ENCODE data around the gene TNPO3.

The TNPO3 gene

DNA sequence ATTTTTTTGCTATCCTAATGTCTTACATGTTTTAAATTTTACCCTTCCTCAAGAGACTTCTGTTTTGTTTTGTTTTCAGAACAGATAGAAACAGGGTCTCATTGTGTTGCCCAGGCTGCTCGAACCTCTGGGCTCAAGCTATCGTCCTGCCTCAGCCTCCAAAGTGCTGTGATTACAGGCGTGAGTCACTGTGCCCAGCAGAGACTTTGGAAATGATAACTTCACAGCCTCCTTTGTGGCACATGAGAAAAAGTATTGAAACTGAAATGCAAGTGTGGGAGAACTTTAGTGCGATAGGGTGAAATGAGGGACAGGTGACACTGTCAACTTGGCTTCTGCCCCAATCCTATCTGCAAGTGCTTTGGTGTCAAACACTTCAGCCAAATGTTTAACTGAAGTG lies 95.6 kb downstream of the TNPO3 start:
- TF ChIP-seq, protein P1, sequence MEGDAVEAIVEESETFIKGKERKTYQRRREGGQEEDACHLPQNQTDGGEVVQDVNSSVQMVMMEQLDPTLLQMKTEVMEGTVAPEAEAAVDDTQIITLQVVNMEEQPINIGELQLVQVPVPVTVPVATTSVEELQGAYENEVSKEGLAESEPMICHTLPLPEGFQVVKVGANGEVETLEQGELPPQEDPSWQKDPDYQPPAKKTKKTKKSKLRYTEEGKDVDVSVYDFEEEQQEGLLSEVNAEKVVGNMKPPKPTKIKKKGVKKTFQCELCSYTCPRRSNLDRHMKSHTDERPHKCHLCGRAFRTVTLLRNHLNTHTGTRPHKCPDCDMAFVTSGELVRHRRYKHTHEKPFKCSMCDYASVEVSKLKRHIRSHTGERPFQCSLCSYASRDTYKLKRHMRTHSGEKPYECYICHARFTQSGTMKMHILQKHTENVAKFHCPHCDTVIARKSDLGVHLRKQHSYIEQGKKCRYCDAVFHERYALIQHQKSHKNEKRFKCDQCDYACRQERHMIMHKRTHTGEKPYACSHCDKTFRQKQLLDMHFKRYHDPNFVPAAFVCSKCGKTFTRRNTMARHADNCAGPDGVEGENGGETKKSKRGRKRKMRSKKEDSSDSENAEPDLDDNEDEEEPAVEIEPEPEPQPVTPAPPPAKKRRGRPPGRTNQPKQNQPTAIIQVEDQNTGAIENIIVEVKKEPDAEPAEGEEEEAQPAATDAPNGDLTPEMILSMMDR (IDR thresholded peaks at IDR 0.05; ENCODE audit: extremely low read depth, insufficient read depth, missing control alignments), result no peak
- in situ Hi-C loops (cut with MboI; ENCODE audit: low pct_unique_long_range_greater_than_20kb, low sequenced_read_pairs, unreplicated experiment), result no loop called here
- no peak for DNase-seq (ENCODE audit: low spot score)

DNA sequence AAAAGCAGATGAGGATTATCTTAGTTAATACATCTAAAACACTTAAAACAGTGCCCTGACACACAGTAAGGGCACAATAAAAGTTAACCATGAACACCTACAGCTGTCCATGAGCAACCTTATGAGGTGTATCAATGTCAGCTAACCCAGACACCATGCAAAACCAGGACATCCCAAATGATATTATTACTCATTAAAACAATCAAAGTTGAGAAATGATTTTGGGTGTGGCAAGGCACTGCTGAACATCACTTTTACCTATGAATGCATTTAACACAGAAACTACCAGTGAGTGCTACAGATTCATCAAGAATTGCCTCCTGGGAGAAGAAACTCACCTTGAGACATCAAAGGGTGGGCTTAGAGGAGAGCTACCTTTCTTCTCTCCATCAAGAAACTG lies 98.9 kb downstream of the TNPO3 start:
- TF ChIP-seq, protein P1 (IDR thresholded peaks at IDR 0.05; ENCODE audit: extremely low read depth, insufficient read depth, missing control alignments), result no peak
- DNase-seq (ENCODE audit: low spot score), result no peak
- in situ Hi-C loops (cut with MboI; ENCODE audit: low pct_unique_long_range_greater_than_20kb, low sequenced_read_pairs, unreplicated experiment), result no loop called here

DNA sequence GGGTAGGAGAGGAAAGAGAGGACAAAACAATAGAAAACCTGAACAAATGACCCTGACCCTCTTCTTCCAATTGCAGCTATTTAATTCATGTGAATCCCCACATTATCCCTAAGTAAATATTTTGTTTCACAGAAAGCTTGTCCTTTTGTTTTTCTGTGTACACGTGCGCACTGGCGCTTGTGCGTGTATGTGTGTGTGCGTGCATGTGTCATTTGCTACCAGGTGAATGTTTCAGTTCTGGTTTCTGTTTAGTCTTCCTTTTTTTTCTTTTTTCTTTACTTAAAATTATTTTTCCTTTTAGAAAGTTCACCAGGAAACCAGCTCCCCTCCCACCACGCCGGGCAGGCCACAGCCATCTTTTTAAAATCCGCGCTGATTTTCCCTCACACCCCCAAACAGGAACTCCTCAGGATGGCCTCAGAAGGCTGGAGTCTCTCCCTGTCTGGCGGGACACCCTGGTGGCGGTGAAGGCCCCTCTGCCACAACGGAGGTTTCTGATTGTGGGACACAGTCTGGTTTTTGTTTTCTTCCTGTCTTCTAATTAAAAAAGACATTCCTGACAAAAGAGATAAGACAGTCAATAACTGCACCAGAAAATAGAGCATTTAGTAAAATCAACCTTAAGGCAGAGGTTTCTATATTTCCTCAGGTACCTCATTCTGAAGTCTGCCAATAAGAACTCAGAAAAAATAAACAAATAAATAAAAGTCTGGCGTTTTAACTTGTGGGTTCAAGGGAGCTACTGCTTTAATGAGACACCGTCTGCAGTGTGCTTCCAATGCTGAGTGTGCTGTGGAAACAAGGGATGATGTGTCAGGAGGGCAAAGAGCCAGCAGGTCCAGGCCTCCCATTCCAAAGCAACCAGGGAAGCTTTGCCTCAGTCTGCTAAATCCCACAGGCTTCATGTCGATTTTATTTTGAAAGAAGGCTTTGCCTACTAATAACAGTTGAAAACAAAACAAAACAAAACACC lies 99.8 kb downstream of the TNPO3 start:
- TF ChIP-seq, protein P1 (IDR thresholded peaks at IDR 0.05; ENCODE audit: extremely low read depth, insufficient read depth, missing control alignments), result no peak
- in situ Hi-C loops (cut with MboI; ENCODE audit: low pct_unique_long_range_greater_than_20kb, low sequenced_read_pairs, unreplicated experiment), result no loop called here
- DNase-seq (ENCODE audit: low spot score), result no peak

DNA sequence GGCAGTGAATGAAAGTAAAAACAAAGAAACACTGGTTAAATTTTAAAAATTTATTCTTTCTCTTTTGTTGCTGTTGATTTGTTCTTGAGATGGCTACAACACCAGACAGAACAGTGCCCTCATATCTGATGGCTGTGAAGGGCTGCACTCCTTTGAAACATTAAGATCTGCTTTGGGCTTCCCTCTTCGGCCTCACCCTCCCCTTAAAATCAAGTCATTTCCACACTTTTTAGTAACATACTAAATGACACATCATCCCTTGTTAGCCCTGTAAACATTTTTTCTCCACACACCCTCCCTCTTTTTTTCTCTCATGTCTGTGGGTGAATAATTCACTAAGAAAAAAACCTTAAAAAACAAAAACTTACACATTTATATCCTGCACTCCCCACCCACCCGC lies 100.8 kb downstream of the TNPO3 start:
- in situ Hi-C loops (cut with MboI; ENCODE audit: low pct_unique_long_range_greater_than_20kb, low sequenced_read_pairs, unreplicated experiment), result no loop called here
- TF ChIP-seq, protein P1 (IDR thresholded peaks at IDR 0.05; ENCODE audit: extremely low read depth, insufficient read depth, missing control alignments), result no peak
- no peak for DNase-seq (ENCODE audit: low spot score)

DNA sequence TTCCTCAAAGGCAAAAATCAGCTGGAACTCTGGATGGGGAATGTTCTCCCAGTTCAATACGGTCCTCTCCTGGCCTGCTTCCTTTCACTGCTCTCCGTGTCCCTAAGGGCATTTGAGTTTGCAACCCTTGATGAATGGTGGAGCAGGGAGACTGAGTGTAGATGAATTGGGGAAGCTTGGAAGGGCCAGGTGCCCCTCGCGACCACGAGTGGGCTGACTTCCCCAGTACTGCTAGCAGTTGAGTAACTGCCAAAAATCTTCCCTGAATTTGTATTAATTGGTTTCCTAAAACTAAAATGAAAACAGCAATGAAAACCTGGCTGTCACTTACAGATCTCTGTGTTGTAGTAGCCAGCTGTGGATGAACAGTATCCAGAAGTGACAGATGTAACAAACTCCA lies 103.6 kb downstream of the TNPO3 start:
- no peak for DNase-seq (ENCODE audit: low spot score)
- in situ Hi-C loops (cut with MboI; ENCODE audit: low pct_unique_long_range_greater_than_20kb, low sequenced_read_pairs, unreplicated experiment), result no loop called here
- TF ChIP-seq, protein P1 (IDR thresholded peaks at IDR 0.05; ENCODE audit: extremely low read depth, insufficient read depth, missing control alignments), result no peak

DNA sequence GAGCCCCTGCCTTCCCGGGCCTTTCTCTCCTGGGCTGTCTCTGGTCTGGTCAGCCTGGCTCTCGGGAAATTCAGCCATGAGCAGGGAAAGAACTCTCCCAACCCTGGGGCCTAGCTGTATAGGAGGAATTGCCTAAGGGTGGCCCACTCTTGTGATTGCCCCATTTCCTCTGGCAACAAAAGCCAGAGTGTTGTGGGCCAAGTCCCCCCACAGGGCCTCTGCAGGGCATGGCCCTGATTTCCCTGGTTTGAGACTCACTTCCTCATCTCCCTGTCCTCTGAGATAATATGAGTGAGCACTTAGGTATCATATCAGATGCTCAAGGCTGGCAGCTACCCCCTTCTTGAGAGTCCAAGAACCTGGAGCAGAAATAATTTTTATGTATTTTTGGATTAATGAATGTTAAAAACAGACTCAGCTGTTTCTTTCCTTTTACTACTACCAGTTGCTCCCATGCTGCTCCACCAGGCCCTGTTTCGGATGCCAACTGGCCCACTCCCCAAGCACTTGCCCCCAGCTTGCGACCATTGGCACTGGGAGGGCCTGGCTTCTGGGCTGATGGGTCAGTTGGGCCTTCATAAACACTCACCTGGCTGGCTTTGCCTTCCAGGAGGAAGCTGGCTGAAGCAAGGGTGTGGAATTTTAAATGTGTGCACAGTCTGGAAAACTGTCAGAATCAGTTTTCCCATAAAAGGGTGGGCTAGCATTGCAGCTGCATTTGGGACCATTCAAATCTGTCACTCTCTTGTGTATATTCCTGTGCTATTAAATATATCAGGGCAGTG lies 105.7 kb downstream of the TNPO3 start:
- no peak for DNase-seq (ENCODE audit: low spot score)
- TF ChIP-seq, protein P1 (IDR thresholded peaks at IDR 0.05; ENCODE audit: extremely low read depth, insufficient read depth, missing control alignments), result no peak
- in situ Hi-C loops (cut with MboI; ENCODE audit: low pct_unique_long_range_greater_than_20kb, low sequenced_read_pairs, unreplicated experiment), result no loop called here
